ENCODE measurements around the gene AHRR.
"Not testable (repeated sequence)": the region's sequence is repeated elsewhere in the genome, so short reads cannot be mapped to it uniquely, and the experiment has no call there.

AHRR gene

GRCh38 chr5:383066-383465 lies 61.6 kb downstream of the AHRR start:
- Mint-ChIP-seq H3K4me1 (peaks cover 53% of the 10 kb centered on the region), H3K27ac (peak overlapping the region; percentile 41), H3K36me3 (peaks cover 18% of the 10 kb centered on the region), H3K9me3 (peaks cover 16% of the 10 kb centered on the region), H3K27me3 (no peaks in the 10 kb centered on the region), H3K4me3 (peak overlapping the region; percentile 11)

DNA sequence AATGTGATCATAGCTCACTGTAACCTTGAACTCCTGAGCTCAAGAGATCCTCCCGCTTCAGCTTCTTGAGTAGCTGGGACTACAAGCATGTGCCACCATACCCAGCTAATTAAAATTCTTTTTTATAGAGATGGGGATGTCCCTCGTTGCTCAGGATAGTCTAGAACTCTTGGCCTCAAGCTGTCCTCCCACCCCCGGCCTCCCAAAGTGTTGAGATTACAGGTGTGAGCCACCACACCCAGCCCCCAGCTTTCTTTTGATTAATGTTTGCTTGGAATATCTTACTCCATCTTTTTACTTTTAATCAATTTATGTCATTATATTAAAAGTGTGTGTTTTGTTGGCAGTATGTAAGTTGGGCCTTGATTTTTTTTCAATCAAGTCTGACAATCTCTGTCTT lies 62.1 kb downstream of the AHRR start:
- peak overlapping the region; percentile 11 for H3K4me3 Mint-ChIP-seq
- H3K27me3 Mint-ChIP-seq, result no peaks in the 10 kb centered on the region
- peaks cover 18% of the 10 kb centered on the region for H3K36me3 Mint-ChIP-seq
- H3K9me3 Mint-ChIP-seq, result peaks cover 16% of the 10 kb centered on the region
- H3K27ac Mint-ChIP-seq, result peak overlapping the region; percentile 72
- peaks cover 48% of the 10 kb centered on the region for H3K4me1 Mint-ChIP-seq

DNA sequence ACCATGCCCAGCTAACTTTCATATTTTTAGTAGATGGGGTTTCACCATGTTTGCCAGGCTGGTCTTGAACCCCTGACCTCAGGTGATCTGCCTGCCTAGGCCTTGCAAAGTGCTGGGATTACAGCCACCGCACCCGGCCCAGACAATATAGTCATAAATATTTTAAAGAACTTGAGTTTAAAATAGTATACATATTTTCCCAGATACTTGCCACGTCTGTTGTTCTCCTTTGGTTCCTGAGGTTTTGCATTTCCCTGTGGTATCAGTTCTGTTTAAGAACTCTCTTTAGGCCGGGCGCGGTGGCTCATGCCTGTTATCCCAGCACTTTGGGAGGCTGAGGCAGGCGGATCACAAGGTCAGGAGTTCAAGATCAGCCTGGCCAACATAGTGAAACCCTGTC lies 63.1 kb downstream of the AHRR start:
- H3K4me3 Mint-ChIP-seq, H3K27ac Mint-ChIP-seq, H3K27me3 Mint-ChIP-seq: not testable (repeated sequence)
- Mint-ChIP-seq H3K36me3 (peaks cover 18% of the 10 kb centered on the region), H3K9me3 (peaks cover 16% of the 10 kb centered on the region), H3K4me1 (peaks cover 38% of the 10 kb centered on the region)

- H3K27ac Mint-ChIP-seq, result no peak overlapping the region
- H3K27me3 Mint-ChIP-seq, result no peaks in the 10 kb centered on the region
- no peak overlapping the region for H3K4me3 Mint-ChIP-seq
- H3K36me3 Mint-ChIP-seq, result peaks cover 18% of the 10 kb centered on the region
- peaks cover 34% of the 10 kb centered on the region for H3K4me1 Mint-ChIP-seq
- peaks cover 16% of the 10 kb centered on the region for H3K9me3 Mint-ChIP-seq
Measured at GRCh38 chr5:385321-385720, 63.8 kb downstream of the AHRR start.

DNA sequence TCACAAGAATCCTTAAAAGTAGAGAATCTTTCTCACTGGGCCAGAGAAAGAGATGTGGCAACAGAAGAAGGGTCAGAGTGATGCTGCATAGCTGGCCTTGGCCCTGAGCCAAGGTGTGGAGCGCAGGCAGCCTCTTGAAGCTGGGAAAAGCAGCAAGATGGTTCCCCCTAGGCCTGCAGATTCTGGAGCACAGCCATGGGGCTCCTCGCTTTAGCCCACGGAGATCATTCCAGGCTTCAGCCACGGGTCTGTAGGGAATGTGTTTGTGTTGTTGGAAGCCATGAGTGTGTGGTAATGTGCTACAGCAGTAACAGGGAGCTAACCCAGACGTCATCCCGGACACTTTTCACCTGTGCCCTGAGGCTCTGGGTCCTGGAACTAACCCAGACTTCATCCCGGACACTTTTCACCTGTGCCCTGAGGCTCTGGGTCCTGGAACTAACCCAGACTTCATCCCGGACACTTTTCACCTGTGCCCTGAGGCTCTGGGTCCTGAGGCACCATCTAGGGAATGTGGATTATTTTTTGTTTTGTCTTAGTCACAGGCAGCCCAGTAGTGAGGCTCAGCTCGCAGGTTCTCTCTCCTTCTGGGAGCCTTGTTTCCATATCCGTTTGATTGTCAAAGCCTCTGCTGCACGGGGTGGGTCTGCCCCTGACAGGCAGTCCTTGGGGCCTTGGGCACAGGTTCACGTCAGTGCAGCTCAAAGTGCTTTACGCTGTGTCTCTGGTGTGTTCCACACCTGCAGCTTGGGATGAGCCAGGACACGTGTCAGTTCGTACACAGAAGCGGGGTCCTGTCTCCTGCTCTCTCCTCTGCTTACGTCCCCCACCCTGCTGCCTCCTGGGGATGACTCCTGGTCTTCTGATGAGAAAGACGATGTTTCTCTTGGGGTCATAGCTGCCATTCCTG lies 65.2 kb downstream of the AHRR start:
- Mint-ChIP-seq H3K36me3 (peaks cover 18% of the 10 kb centered on the region), H3K9me3 (peaks cover 15% of the 10 kb centered on the region), H3K27ac (peak overlapping the region; percentile 72), H3K4me1 (peaks cover 29% of the 10 kb centered on the region), H3K4me3 (no peak overlapping the region), H3K27me3 (no peaks in the 10 kb centered on the region)

DNA sequence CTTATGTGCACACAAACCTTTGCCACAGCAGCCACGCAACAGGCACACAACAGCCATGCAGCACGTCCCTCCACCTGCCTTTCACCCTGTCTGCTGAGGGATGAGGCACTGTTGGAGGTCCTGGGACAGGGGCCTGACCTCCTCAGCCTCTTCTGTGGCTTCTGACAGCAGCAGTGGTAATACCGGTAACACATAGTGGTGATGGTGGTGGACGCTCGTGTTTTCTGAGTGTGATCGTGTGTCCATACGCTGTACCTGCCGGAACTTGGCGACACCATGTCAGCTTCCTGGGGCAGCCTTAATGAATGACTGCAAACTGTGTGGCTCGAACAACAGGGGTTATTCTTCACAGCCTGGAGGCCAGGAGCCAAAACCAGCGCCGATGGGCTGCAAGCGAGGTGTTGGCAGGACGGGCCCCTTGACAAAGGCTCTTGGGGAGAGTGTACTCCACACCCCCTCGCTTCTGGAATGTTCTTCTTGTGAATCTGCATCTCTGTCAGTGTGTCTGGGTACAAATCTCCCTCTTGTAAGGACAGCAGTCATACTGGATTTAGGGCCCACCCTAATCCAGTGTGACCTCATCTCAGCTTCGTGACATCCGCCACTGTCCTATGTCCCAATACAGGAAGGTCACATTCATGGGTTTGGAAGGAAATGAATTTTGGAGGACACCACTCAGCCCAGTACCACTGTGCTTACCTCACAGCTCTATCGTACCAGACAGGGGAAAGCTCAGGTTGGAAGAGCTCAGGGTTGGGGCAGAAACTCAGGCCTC lies 66.2 kb downstream of the AHRR start:
- Mint-ChIP-seq H3K36me3 (peaks cover 11% of the 10 kb centered on the region), H3K4me3 (no peak overlapping the region), H3K27ac (peak overlapping the region; percentile 8), H3K9me3 (peaks cover 8% of the 10 kb centered on the region), H3K4me1 (peaks cover 25% of the 10 kb centered on the region), H3K27me3 (no peaks in the 10 kb centered on the region)

DNA sequence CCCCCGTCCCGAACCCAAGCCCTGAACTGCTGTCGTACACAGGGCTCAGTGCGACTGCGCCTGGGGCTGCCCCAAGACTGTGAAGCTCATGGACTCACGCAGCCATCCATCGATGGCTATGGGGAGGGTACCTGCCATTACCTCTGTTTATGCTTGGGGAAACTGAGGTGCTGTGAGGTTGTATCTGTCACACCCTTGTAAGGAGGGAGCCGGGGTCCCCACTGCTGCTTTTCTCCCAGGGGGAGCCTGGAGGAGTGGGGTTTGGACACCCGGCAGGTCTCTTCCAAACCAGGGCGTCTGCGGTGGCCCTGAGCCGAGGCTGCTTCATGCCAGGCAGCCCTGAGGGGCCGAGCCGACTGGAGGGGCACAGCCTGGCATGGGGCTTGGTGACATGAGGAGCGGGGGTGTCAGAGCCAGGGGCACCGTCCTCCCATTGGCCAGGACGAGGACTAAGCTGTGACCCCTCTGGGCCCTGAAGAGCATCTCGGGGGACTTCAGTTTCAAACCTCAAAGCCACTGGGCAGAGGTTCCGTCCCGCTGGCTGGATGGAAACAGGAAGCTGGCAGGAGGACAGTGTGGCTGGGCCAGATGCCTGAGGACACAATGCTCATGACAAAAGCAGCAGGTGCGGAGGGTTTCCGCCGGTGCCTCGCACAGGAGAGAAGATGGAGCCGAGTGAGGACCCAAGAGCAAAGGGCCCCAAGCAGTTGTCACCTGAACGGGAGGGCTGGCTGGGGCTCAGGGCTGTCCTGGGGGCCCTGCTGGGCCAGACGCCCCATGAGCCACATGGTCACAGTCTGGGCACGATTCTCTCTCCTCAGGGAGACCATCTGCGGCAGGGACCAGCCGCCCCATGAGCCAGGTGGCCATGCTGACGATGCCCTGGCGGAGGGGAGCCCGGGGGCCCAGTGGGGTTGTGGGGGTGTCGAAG lies 67.0 kb downstream of the AHRR start:
- Mint-ChIP-seq H3K9me3 (peaks cover 8% of the 10 kb centered on the region), H3K27ac (peak overlapping the region; percentile 8), H3K36me3 (peaks cover 11% of the 10 kb centered on the region), H3K27me3 (no peaks in the 10 kb centered on the region), H3K4me1 (peaks cover 28% of the 10 kb centered on the region), H3K4me3 (no peak overlapping the region)

DNA sequence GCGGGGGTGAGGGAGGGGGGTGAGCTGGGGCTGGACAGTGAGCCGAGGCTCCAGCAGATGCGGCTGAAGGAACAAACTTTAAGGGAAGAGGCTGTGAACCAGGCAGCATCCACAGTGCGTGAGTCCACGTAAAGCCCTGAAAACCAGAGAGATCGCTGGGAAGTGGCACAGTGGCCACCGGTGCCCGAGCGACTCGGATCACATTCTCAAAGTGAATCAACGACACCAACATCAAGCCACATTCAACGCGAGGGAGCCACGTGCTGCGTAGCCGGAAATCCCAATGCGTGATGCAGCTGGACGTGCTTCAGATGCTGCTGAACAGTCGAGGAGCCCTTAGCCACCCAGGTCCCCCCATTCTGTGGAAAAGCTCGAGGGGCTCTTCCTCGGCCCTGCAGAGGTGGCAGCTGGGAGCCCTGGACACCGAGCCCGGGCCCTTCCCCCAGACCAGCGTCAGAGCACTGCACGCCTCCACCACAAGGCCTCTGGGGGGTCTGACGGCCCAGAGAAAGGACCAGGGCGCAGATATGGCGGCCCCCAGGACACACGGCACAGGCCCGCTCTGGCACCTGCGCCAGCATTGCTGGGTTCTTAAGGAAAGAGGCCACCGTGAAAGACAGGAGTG lies 67.8 kb downstream of the AHRR start:
- H3K27me3 Mint-ChIP-seq, result no peaks in the 10 kb centered on the region
- peaks cover 9% of the 10 kb centered on the region for H3K36me3 Mint-ChIP-seq
- peaks cover 8% of the 10 kb centered on the region for H3K9me3 Mint-ChIP-seq
- no peak overlapping the region for H3K27ac Mint-ChIP-seq
- H3K4me1 Mint-ChIP-seq, result peaks cover 29% of the 10 kb centered on the region
- H3K4me3 Mint-ChIP-seq, result peak overlapping the region; percentile 30

DNA sequence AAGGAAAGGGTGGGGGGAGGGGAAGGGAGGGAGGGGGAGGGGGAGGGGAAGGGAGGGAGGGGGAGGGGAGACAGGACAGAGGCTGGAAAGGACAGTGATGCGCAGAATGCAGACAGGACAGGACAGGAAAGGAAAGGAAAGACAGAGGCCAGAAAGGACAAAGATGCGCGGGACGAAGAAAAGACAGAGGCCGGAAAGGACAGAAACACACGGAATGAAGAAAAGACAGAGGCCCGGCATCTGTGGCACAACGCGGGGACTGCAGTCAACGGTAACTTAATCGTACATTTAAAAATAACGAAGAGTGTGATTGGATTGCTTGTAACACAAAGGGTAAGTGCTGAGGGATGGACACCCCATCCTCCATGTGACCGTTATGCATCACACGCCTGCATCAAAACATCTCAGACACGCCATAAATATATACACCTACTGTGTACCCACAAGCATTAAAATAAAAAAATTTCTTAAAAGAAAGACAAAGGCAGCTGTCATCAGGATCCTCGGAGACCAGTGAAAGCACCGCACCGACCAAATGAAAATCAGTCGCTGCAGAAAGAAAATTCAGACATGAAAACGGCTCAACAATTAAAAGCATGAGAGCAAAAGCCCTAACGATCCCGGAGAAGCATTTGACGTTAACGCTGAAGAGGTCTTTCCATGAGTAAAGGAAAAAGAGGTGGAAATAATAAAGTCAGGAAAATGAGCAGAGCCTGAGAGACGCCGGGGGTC lies 68.5 kb downstream of the AHRR start:
- peaks cover 8% of the 10 kb centered on the region for H3K9me3 Mint-ChIP-seq
- H3K27me3 Mint-ChIP-seq, result no peaks in the 10 kb centered on the region
- H3K4me3 Mint-ChIP-seq, result no peak overlapping the region
- peaks cover 29% of the 10 kb centered on the region for H3K4me1 Mint-ChIP-seq
- H3K36me3 Mint-ChIP-seq, result peaks cover 9% of the 10 kb centered on the region
- peak overlapping the region; percentile 95 for H3K27ac Mint-ChIP-seq

- Mint-ChIP-seq H3K27me3 (no peaks in the 10 kb centered on the region), H3K9me3 (peaks cover 3% of the 10 kb centered on the region), H3K36me3 (peaks cover 4% of the 10 kb centered on the region), H3K4me1 (peaks cover 29% of the 10 kb centered on the region), H3K4me3 (no peak overlapping the region), H3K27ac (peak overlapping the region; percentile 46)
Measured at GRCh38 chr5:390623-391491, 69.3 kb downstream of the AHRR start.

DNA sequence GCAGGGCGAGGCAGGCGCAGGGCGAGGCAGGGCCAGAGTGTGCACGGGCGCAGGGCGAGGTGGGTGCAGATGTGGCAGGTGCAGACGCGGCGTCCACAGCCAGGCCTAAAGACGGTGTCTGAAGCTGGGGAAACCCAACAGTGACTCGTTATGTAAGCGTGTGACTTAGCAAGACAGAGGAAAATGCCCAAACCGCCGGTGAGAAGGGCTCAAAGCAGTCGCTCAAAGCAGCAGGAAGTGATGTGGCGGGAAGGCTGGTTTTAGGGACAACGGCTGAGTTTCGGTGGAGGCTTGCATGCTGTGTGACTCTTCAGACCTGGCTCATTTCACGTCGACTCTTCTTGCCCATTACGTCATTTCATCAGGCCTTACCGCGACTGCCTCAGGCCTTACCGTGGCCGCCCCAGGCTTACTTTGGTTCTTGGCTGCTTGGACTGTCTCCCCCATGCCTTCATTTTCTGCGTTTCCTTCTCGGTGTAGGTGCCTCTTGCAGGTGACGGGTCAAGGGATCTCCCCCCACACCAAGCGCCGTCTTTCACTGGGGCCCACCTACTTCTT lies 71.0 kb downstream of the AHRR start:
- peaks cover 29% of the 10 kb centered on the region for H3K4me1 Mint-ChIP-seq
- no peaks in the 10 kb centered on the region for H3K27me3 Mint-ChIP-seq
- H3K36me3 Mint-ChIP-seq, result no peaks in the 10 kb centered on the region
- H3K4me3 Mint-ChIP-seq, result peak overlapping the region; percentile 79
- no peaks in the 10 kb centered on the region for H3K9me3 Mint-ChIP-seq
- peak overlapping the region; percentile 97 for H3K27ac Mint-ChIP-seq

GRCh38 chr5:393846-394275 lies 72.3 kb downstream of the AHRR start:
- Mint-ChIP-seq H3K4me3 (peak overlapping the region; percentile 45), H3K4me1 (peaks cover 29% of the 10 kb centered on the region), H3K27ac (peak overlapping the region; percentile 77), H3K9me3 (no peaks in the 10 kb centered on the region), H3K36me3 (no peaks in the 10 kb centered on the region), H3K27me3 (no peaks in the 10 kb centered on the region)

- H3K27me3 Mint-ChIP-seq, result peaks cover 1% of the 10 kb centered on the region
- H3K9me3 Mint-ChIP-seq, result no peaks in the 10 kb centered on the region
- H3K27ac Mint-ChIP-seq, result peak overlapping the region; percentile 70
- peaks cover 34% of the 10 kb centered on the region for H3K4me1 Mint-ChIP-seq
- H3K4me3 Mint-ChIP-seq, result no peak overlapping the region
- H3K36me3 Mint-ChIP-seq, result no peaks in the 10 kb centered on the region
Measured at GRCh38 chr5:394671-395155, 73.2 kb downstream of the AHRR start.

Data from activated naive CD4-positive, alpha-beta T cell treated with anti-CD3 and anti-CD28 coated beads, Interleukin-2, amount 50 U/mL, for 24 hours (primary cell).